Measurements from ENCODE around the gene TM7SF2. TPM values are rescaled to one million over a fixed set of nuclear protein-coding genes. Genes with fewer than 3 reads are reported as not detected.

Gene TM7SF2
- total RNA-seq, 1 donor from 2014 or later = 56.7 TPM

DNA sequence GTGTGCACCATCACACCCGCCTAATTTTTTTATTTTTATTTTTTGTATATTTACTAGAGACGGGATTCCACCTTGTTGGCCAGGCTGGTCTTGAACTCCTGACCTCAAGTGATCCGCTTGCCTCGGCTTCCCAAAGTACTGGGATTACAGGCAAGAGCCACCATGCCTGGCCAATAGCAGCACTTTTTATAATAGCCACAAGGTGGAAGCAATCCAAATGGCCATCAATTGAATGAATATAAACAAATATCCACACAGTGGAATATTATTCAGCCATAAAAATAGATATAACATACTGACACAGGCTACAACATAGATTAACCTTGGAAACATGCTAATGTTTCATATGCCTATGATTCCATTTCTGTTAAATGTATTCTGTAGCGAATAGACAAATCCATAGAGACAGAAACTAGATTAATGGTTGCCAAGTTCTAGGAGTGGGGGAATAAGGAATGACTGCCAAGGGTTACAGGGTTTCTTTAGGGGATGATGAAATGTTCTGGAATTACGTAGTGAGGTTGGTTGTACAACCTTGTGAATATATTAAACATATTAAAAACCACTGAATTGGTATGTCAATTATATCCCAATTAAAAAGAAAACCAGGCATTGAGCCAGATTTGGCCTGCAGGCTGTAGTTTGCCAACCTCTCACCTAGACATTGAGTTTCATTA, 10.9 kb upstream of the TM7SF2 start:
- no peak for DNase-seq
- TF ChIP-seq, protein P1, sequence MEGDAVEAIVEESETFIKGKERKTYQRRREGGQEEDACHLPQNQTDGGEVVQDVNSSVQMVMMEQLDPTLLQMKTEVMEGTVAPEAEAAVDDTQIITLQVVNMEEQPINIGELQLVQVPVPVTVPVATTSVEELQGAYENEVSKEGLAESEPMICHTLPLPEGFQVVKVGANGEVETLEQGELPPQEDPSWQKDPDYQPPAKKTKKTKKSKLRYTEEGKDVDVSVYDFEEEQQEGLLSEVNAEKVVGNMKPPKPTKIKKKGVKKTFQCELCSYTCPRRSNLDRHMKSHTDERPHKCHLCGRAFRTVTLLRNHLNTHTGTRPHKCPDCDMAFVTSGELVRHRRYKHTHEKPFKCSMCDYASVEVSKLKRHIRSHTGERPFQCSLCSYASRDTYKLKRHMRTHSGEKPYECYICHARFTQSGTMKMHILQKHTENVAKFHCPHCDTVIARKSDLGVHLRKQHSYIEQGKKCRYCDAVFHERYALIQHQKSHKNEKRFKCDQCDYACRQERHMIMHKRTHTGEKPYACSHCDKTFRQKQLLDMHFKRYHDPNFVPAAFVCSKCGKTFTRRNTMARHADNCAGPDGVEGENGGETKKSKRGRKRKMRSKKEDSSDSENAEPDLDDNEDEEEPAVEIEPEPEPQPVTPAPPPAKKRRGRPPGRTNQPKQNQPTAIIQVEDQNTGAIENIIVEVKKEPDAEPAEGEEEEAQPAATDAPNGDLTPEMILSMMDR (IDR thresholded peaks at IDR 0.05; ENCODE audit: borderline replicate concordance) = no peak
- H3K4me3 ChIP-seq = no peak overlapping the region
- peaks cover 74% of the 10 kb centered on the region for H3K4me1 ChIP-seq
- H3K27me3 ChIP-seq (ENCODE audit: low read depth) = no peaks in the 10 kb centered on the region
- H3K9me3 ChIP-seq (replicated peaks) = no peaks in the 10 kb centered on the region
- H3K36me3 ChIP-seq = peaks cover 23% of the 10 kb centered on the region
- H3K27ac ChIP-seq (replicated peaks) = peak overlapping the region; percentile 86
- intact Hi-C loops (cut with micrococcal nuclease) = no loop called here

DNA sequence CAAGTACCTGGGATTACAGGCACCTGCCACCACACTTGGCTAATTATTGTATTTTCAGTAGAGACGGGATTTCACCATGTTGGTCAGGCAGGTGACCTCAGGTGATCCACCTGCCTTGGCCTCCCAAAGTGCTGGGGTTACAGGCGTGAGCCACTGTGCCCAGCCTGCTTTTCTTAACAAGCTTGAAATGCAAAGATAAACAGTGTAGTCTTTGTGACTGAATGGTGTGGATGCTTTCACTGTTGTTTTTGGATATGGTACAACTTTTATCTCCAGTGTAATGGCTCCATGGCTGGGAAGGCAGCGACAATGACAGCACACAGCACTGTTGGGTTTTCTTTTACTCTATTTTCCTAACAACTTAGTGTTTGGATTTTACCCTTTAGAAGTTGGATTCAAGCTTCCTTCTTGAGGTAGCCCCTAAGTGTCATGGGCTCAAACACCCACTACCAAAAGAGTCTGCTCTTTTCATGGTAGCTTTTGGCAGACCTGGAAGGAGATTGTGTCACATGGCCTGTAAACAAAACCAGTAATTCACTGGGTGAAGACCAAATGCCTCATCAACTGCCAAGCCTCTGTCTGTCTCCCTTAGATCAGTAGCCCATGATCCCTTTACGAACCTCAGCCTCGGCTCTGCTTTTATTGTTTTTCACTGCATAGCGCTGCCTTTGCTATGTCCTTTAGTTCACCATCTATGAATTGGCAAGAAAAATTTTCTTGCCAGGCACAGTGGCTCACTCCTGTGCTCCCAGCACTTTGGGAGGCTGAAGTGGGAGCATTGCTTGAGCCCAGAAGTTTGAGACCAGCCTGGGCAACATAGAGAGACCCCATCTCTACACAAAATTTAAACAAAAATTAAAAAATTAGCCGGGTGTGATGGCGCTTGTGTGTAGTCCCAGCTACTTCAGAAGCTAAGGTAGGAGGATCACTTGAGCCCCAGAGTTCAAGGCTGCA, 9.3 kb upstream of the TM7SF2 start:
- peaks cover 23% of the 10 kb centered on the region for H3K36me3 ChIP-seq

DNA sequence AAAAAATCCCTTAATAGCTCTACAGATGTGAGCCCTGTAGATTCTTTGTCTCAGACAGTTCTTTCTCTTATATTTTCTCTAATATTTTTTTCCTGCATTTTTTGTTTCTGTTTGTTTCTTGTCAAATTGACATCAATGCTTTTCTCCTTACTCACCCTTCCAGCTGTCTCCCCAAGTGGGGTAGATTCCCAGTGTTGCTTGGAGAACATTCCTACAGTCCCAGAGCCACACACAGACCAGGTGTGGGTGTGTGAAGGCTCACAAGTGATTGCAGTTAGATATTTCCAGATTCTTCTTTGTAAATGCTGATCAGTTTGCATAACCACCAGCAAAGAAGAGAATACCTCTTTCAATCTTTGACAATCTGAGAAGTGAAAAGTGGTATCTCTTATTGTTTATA, 8.2 kb upstream of the TM7SF2 start:
- intact Hi-C loops (cut with micrococcal nuclease) = no loop called here
- peaks cover 49% of the 10 kb centered on the region for H3K4me1 ChIP-seq
- H3K27ac ChIP-seq (replicated peaks) = peak overlapping the region; percentile 86
- no peak for DNase-seq
- no peak overlapping the region for H3K4me3 ChIP-seq
- H3K9me3 ChIP-seq (replicated peaks) = no peaks in the 10 kb centered on the region
- peaks cover 26% of the 10 kb centered on the region for H3K36me3 ChIP-seq
- H3K27me3 ChIP-seq (ENCODE audit: low read depth) = no peaks in the 10 kb centered on the region
- TF ChIP-seq, protein P1 (IDR thresholded peaks at IDR 0.05; ENCODE audit: borderline replicate concordance) = no peak

More for the DNA sequence above, 9.3 kb upstream of the TM7SF2 start:
- TF ChIP-seq, protein P1 (IDR thresholded peaks at IDR 0.05; ENCODE audit: borderline replicate concordance) = no peak
- intact Hi-C loops (cut with micrococcal nuclease) = no loop called here
- H3K4me1 ChIP-seq = peaks cover 59% of the 10 kb centered on the region
- peak overlapping the region; percentile 86 for H3K27ac ChIP-seq (replicated peaks)
- H3K4me3 ChIP-seq = no peak overlapping the region
- H3K9me3 ChIP-seq (replicated peaks) = no peaks in the 10 kb centered on the region
- DNase-seq = no peak
- no peaks in the 10 kb centered on the region for H3K27me3 ChIP-seq (ENCODE audit: low read depth)

DNA sequence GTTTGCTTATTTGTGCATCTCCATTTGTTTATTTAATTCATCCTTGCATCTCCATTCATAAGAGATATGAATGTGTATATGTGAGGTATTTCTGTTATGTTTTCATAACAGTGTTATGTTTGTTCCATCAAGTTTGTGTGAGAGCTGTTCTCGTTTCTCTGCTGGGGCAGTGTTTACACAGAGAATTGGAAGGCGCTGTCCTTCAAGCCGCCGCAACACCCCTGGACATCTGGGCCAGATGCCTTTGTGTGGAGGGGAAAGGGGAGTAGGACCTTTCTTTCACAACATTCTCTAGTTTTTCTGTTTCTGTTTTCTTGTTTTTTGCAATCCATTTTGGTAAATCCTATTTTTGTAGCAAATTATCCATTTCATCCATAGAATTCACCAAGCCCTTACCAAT, 7.0 kb upstream of the TM7SF2 start:
- Histone ChIP-seq H3K4me1 (peaks cover 49% of the 10 kb centered on the region), H3K27ac (replicated peaks) (peak overlapping the region; percentile 86), H3K9me3 (replicated peaks) (no peaks in the 10 kb centered on the region), H3K4me3 (no peak overlapping the region), H3K27me3 (ENCODE audit: low read depth) (no peaks in the 10 kb centered on the region), H3K36me3 (peaks cover 30% of the 10 kb centered on the region)
- DNase-seq = no peak
- TF ChIP-seq, protein P1 (IDR thresholded peaks at IDR 0.05; ENCODE audit: borderline replicate concordance) = no peak
- intact Hi-C loops (cut with micrococcal nuclease) = no loop called here

DNA sequence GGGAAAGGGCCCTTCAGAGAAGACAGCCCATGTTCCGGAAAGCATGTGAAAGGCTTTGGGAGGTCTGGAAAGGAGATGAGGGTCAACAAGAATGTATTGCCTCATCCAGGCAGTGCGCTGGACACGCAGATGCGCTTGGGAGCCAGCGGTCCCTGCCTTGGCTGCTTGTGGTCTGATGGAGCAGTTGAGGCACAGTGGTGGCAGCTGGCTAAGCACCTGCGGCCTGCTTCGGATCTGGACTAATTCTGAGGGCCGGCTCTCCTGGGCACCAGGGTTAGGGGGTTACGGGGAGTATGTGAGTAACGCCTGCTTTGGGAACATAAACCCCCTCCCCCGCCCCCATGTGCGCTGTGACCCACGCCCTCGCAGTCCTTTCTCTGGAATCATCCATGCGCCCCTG, 4.6 kb upstream of the TM7SF2 start:
- no peaks in the 10 kb centered on the region for H3K27me3 ChIP-seq (ENCODE audit: low read depth)
- TF ChIP-seq, protein P1 (IDR thresholded peaks at IDR 0.05; ENCODE audit: borderline replicate concordance) = no peak
- DNase-seq = no peak
- no peak overlapping the region for H3K4me3 ChIP-seq
- intact Hi-C loops (cut with micrococcal nuclease) = no loop called here
- H3K4me1 ChIP-seq = peaks cover 58% of the 10 kb centered on the region
- no peaks in the 10 kb centered on the region for H3K9me3 ChIP-seq (replicated peaks)
- no peak overlapping the region for H3K27ac ChIP-seq (replicated peaks)
- peaks cover 33% of the 10 kb centered on the region for H3K36me3 ChIP-seq
